Cardiac septum (tissue), 1 donor: ENCODE results near the gene CDK18. TPM values are rescaled to one million over a fixed set of nuclear protein-coding genes. Genes with fewer than 3 reads are reported as not detected.

ENCODE experiments used
- DNase-seq: peaks from one replicate; pipeline ENCODE4 v3.0.0-alpha.2; 2020; ENCODE audit warnings: low spot score
- intact Hi-C: fragments of 100-400 bp; cut with DNase I; formaldehyde crosslinking; loops from one replicate; pipeline ENCODE4 v1.14.0; 2022
- total RNA-seq: library from RNA; stranded (reverse); fragmentation: NEBNext Ultra II Directional; extraction: Animal tissue kit (Norgen Biotek cat#: 25700); gene quantifications from one replicate; pipeline ENCODE4 v1.2.1, GENCODE V29; 2021
- donor health status: DM: no; HTN: no; CAD: no.

Gene CDK18
- total RNA-seq, 1 donor from 2014 or later, result 195 TPM

- intact Hi-C loops, result no loop called here
- DNase-seq, result no peak
Measured at GRCh38 chr1:205547936-205548827, 43.7 kb downstream of the CDK18 start.

- intact Hi-C loops, result no loop called here
- no peak for DNase-seq
Measured at GRCh38 chr1:205554026-205554811, 49.8 kb downstream of the CDK18 start.

GRCh38 chr1:205561501-205562203, 57.2 kb downstream of the CDK18 start:
- no peak for DNase-seq
- intact Hi-C loops, result no loop called here

- intact Hi-C loops, result no loop called here
- peak; percentile 29 for DNase-seq
Measured at GRCh38 chr1:205563927-205564441, 59.5 kb downstream of the CDK18 start.

- DNase-seq, result peak; percentile 3
- intact Hi-C loops, result no loop called here
Measured at GRCh38 chr1:205565799-205566198, 61.3 kb downstream of the CDK18 start.

- intact Hi-C loops, result no loop called here
- DNase-seq, result peak; percentile 65
Measured at GRCh38 chr1:205567716-205568115, 63.2 kb downstream of the CDK18 start.

- intact Hi-C loops, result no loop called here
Measured at GRCh38 chr1:205568135-205568468, 63.6 kb downstream of the CDK18 start.

GRCh38 chr1:205568469-205569361, 64.2 kb downstream of the CDK18 start:
- intact Hi-C loops, result no loop called here
- no peak for DNase-seq

More at GRCh38 chr1:205568135-205568468, 63.6 kb downstream of the CDK18 start:
- DNase-seq, result no peak

GRCh38 chr1:205569411-205570172, 65.1 kb downstream of the CDK18 start:
- no peak for DNase-seq
- intact Hi-C loops, result no loop called here

GRCh38 chr1:205570173-205570501, 65.7 kb downstream of the CDK18 start:
- DNase-seq, result no peak
- intact Hi-C loops, result no loop called here

GRCh38 chr1:205570796-205571537, 66.5 kb downstream of the CDK18 start:
- intact Hi-C loops, result no loop called here
- DNase-seq, result no peak

GRCh38 chr1:205571747-205572146, 67.3 kb downstream of the CDK18 start:
- intact Hi-C loops, result no loop called here
- no peak for DNase-seq

- DNase-seq, result no peak
- intact Hi-C loops, result no loop called here
Measured at GRCh38 chr1:205572421-205572820, 68.0 kb downstream of the CDK18 start.

GRCh38 chr1:205575294-205575885, 70.9 kb downstream of the CDK18 start:
- intact Hi-C loops, result no loop called here
- DNase-seq, result no peak

GRCh38 chr1:205576011-205576410, 71.5 kb downstream of the CDK18 start:
- DNase-seq, result no peak
- intact Hi-C loops, result no loop called here

- peak; percentile 39 for DNase-seq
Measured at GRCh38 chr1:205576805-205577761, 72.6 kb downstream of the CDK18 start.

More at GRCh38 chr1:205576805-205577761, 72.6 kb downstream of the CDK18 start:
- intact Hi-C loops, result no loop called here
